HG03520 (cell line): ENCODE data around the gene CRACR2A.

Source experiments
- ATAC-seq: cut with Tn5 transposase; IDR thresholded peaks from one replicate; pipeline ENCODE4 v1.9.1; 2021; ENCODE audit warnings: mild to moderate bottlenecking, moderate library complexity; ENCODE audit not compliant: unreplicated experiment

Gene CRACR2A

DNA sequence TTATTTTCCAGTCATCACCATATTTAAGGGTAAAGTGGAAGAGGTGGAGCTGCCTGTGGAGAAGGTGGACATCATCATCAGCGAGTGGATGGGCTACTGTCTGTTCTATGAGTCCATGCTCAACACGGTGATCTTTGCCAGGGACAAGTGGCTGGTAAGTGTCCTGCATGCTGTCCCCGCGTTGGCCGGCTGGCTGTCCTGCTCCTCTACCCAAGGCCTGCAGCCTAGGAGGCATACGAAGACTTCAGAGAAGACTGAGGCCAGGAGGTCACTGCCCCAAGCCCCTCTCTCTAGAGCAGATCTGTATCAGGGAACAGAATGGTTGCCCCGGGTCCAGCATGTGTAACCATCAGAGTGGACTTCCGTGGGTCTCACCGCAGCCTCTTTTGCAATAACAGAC, 184.2 kb downstream of the CRACR2A start:
- no peak for ATAC-seq

DNA sequence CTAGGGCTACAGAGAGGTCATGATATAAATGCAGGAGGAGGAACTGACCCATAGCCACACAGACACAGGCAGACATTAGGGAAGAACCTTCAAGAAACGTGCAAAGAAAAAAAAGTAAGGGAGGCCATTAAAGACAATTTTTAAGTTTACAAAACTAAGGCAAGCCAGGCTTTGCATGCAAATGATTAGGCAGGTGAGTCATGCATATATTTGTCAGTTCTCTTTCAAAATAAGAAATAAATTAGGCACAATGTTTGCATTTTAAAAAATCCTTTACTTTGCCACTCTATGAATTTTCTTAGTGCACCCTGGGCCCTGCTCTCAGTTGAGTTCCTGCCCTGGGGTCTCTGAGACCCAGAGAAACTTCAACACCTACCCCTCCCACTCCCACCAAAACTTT, 186.9 kb downstream of the CRACR2A start:
- no peak for ATAC-seq
